Measurements from ENCODE around the gene USHBP1. TPM values are rescaled to one million over a fixed set of nuclear protein-coding genes. Genes with fewer than 3 reads are reported as not detected.

USHBP1 gene, protein sequence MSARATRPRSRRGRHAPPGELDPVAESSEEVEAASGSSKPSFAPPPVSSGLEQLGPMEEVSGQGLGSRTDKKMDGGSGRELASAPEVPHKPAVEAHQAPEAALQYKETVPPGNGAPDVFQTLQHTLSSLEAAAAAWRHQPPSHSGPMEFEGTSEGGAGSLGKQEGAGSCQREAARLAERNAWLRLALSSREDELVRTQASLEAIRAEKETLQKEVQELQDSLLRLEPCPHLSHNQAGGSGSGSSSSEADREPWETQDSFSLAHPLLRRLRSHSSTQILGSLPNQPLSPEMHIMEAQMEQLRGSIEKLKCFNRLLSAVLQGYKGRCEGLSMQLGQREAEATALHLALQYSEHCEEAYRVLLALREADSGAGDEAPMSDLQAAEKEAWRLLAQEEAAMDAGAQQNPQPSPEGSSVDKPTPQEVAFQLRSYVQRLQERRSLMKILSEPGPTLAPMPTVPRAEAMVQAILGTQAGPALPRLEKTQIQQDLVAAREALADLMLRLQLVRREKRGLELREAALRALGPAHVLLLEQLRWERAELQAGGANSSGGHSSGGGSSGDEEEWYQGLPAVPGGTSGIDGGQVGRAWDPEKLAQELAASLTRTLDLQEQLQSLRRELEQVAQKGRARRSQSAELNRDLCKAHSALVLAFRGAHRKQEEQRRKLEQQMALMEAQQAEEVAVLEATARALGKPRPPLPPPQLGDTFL
- not detected in 2 replicates for total RNA-seq

GRCh38 chr19:17264641-17264979 lies at the start of gene USHBP1:
Gene USHBP1, minus strand, starts transcription at chr19:17264745. Its CDS starts 446 bp downstream, at chr19:17264299.

GRCh38 chr19:17309198-17309964 lies 44.8 kb upstream of the USHBP1 start, which contains the start of gene DDA1:
Gene DDA1, plus strand, starts transcription at chr19:17309563. Its CDS starts 92 bp downstream, at chr19:17309655.

DNA sequence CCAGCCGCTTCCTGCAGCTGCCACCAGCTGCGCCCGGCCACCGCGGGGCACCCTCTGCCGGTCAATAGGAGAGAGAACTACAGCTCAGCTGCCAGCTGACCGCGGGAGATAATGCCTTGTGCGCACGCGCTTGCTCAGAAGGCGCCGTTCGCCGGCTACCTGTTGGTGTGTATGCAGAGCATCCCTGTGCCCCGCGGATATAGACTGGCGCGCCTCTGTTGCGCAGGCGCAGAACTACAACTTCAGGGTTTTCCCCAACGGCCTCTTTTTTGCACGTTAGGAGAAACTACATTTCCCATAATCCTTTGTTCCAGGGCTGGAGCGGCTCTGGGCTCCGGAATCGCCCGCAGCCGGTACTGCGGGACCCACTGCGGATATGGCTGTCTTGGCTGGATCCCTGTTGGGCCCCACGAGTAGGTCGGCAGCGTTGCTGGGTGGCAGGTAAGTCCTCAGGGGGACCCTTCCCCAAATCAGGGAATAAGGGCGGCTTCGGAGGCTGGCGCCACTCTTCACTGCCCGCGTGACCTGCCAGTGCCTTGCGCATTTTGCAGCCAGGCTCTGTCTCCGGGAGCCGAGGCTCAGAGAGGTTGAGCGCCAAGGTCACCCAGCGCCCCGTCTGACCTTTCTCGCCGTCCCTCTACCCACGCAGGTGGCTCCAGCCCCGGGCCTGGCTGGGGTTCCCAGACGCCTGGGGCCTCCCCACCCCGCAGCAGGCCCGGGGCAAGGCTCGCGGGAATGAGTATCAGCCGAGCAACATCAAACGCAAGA lies 41.2 kb upstream of the USHBP1 start, which contains the start of gene MRPL34:
Gene MRPL34 (plus strand): TSS at position 356 of the 768 bp plus-strand sequence. CDS start 21 bp downstream, at position 377.

DNA sequence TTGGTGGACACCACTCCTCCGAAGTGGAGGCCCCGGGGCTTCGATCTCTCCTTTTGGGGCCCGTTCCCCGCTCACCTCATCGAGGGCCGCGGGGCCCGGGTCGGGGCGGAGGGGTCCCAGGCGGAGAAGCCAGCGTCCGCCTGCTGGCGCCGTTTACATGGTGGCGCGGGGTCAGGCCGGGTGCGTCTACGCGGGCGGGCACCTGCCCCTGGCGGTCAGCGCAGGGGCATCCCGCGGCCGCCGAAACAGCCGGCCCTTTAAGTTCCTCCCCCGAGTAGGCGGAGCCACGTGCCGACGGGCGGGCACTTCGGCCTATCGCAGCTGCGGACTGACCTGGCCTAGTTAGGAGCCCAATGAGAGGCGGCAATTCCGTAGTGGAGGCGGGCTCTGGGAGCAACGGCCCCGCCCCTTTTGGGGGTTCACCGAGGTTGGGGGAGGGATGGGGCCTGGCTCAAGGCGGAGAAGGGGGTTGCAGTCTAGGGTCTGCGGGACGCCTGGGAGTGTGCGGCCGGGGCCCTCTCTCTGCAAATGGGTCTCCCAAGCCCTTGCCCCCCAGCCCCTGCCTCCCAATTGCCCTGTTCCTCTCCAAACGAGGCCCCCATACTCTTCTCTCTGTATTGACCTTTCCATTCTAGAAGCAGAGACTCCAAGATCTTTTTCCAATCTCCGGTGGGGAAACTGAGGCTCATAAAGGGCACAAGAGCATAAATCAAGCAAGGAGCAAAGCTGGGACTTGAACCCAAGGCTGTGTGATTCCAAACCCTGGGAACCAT lies 38.8 kb upstream of the USHBP1 start, which contains the start of gene ABHD8:
Gene ABHD8 (minus strand): TSS at position 259 of the 773 bp plus-strand sequence. CDS start 1,809 bp downstream, outside the sequence.

DNA sequence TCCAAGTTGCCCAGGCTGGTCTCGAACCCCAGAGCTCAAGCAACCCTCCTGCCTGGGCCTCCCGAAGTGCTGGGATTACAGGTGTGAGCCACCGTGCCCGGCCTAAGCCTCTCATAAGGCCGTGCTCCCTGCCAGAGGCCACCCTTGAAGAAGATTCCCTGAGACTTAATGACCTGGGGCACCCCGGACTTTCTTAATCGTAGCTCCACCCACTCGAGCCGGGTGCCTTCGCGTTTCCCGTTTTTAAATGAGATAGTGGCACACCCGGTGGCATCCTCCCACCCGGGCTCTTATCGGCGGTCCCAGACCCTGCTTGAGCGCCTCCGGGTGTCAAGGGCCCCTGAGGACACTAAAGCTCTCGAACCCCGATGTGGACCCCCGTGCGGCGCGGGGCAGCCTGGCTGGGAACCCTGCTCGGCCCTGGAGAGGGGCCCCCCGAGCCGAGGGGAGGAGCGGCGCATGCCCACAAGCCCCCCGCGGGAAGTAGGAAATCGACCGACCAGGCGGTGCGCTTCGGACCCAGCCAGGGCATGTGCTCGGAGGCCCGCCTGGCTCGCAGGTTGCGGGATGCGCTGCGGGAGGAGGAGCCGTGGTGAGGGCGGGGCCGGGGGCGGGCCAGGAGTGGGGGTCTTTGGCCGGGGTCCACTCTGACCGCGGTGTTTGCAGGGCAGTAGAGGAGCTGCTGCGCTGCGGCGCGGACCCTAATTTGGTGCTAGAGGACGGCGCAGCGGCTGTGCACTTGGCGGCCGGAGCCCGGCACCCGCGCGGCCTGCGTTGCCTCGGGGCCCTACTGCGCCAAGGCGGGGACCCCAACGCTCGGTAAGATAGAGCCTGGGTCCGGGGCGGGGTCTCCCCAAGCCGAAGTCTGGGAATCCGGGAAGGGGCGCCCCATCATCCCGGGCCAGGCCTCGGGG lies 17.1 kb upstream of the USHBP1 start, which contains the start of gene ANKLE1:
Gene ANKLE1 (plus strand): TSS at position 511 of the 914 bp plus-strand sequence. CDS start 20 bp downstream, at position 531.

DNA sequence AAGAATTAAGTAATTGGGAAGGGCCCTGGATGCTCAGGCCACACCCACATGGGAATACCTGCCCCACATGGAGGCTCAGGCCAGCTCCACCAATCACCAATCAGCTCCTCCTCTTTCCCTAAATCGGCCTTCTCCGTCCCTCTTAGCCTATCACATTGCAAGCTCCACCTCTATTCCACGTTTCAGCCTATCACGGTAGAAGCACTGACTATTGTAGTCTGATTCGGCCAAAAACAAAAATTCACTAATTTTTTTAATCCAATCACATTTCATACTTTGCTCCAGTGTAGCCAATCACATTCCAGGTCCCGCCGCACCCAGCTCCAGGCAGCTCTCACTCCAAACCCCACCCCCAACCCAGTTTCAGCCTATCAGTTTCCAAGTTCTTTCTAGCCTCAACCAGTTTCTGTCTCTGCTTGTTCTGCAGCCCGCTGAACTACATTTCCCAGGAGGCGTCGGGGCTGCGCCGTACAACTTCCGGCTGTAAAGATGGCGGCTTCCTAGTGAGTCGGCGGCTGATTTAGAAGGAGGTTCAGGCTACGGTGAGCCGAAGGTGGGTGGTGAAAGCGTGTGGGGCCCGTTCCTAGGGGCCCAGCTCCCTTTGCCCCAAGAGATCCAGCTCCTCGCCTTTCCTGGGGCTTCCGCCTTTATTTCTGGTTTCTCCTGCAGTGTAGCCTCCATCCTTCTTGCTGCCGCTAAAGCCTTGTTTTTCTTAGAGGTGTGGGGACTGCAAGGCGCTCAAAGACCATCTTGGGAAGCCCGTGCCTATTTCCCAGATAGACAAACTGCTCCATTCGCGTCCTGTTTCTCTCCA lies 2.6 kb upstream of the USHBP1 start, which contains the start of gene BABAM1:
Gene BABAM1 (plus strand): TSS at position 469 of the 814 bp plus-strand sequence. CDS start 1,364 bp downstream, outside the sequence.

GRCh38 chr19:17245535-17245984 lies 19.0 kb downstream of the USHBP1 start, which contains the start of gene NR2F6:
Gene NR2F6, minus strand, starts transcription at chr19:17245919. Its CDS starts 699 bp downstream, at chr19:17245220.

DNA sequence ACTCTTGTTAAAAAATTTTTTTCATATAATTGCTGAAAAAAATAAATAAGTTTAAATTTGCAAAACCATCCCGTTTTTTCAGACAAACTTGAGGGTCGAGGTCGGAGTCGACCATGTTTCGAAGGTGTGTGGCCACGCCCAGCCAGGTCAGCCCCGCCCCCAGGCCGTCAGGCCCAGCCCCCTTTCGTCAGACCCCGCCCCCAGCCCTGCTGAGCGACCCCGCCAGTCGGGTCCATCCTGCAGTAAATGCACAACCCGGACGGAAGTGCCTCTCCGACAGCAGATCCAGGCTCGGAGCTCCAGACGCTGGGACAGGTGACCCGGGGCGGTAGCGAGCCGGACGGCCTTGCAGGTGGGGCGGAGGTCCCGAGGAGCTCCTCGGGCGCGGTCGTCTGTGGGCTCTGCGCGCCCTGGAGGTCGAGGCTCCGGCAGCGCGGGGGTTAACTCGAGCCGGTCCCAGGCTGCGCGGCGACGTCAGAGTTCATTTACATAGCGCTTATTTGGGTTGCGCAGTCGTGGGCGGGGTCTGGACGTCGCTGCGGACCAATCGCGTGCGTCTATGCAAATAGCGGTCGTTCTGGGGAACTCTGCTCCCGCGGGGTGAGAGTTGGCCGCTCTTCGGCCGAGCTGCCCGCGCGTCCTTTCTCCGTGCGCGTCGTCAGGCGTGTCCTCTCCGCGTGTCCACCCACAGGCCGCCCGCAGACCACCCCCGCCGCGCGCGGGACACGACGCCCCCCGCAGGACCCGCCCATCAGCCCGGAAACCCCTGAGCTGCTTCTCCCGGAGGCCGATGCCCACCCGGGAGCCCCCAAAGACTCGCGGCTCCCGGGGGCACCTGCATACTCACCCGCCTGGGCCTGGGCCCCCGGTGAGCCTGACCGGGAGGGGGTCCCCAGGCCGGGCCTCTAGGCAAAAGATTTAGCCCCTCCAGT lies 38.3 kb downstream of the USHBP1 start, which contains the start of gene OCEL1:
Gene OCEL1 (plus strand): TSS at position 225 of the 932 bp plus-strand sequence. CDS start 22 bp downstream, at position 247.

GRCh38 chr19:17215127-17215971 lies 49.2 kb downstream of the USHBP1 start, which contains the start of gene USE1:
Gene USE1, plus strand, starts transcription at chr19:17215357. Its CDS starts 49 bp downstream, at chr19:17215406.

Other genes starting within 250 kb of the USHBP1 start
- gene CPAMD8, start 237.9 kb downstream of the USHBP1 start, total RNA-seq = 0.16 and 4.3 TPM in 2 replicates
- 6.2 and 17.8 TPM in 2 replicates for gene HAUS8, start 189.3 kb downstream of the USHBP1 start, total RNA-seq
- gene MYO9B, start 189.0 kb downstream of the USHBP1 start, total RNA-seq = 77.1 and 81.6 TPM in 2 replicates
- gene USE1, start 49.4 kb downstream of the USHBP1 start, total RNA-seq = 18.6 and 27.1 TPM in 2 replicates
- 6.7 and 19.1 TPM in 2 replicates for gene OCEL1, start 38.5 kb downstream of the USHBP1 start, total RNA-seq
- 90.0 and 128 TPM in 2 replicates for gene NR2F6, start 18.8 kb downstream of the USHBP1 start, total RNA-seq
- gene BABAM1, start 2.7 kb upstream of the USHBP1 start, total RNA-seq = 119 and 151 TPM in 2 replicates
- gene ANKLE1, start 17.2 kb upstream of the USHBP1 start, total RNA-seq = 0.76 and 2.4 TPM in 2 replicates
- 14.8 and 26.2 TPM in 2 replicates for gene ABHD8, start 38.7 kb upstream of the USHBP1 start, total RNA-seq
- gene MRPL34, start 41.1 kb upstream of the USHBP1 start, total RNA-seq = 101 and 116 TPM in 2 replicates
- 21.2 and 45.5 TPM in 2 replicates for gene DDA1, start 44.8 kb upstream of the USHBP1 start, total RNA-seq
- gene ANO8, start 70.1 kb upstream of the USHBP1 start, total RNA-seq = 4.1 and 15.8 TPM in 2 replicates
- gene GTPBP3, start 72.8 kb upstream of the USHBP1 start, total RNA-seq = 16.9 and 18.5 TPM in 2 replicates
- gene PLVAP, start 112.6 kb upstream of the USHBP1 start, total RNA-seq = 1.6 and 2.0 TPM in 2 replicates
- 0.13 TPM in 1 of 2 replicates, not detected in the other for gene CCDC194, start 129.5 kb upstream of the USHBP1 start, total RNA-seq
- 12.2 and 95.2 TPM in 2 replicates for gene BST2, start 140.9 kb upstream of the USHBP1 start, total RNA-seq
- gene MVB12A, start 155.3 kb upstream of the USHBP1 start, total RNA-seq = 116 and 131 TPM in 2 replicates
- gene TMEM221, start 183.9 kb upstream of the USHBP1 start, total RNA-seq = 0.13 TPM in 1 of 2 replicates, not detected in the other
- gene NXNL1, start 196.2 kb upstream of the USHBP1 start, total RNA-seq = not detected in 2 replicates
- gene SLC27A1, start 205.8 kb upstream of the USHBP1 start, total RNA-seq = 5.9 and 21.2 TPM in 2 replicates
- 127 and 186 TPM in 2 replicates for gene PGLS, start 246.9 kb upstream of the USHBP1 start, total RNA-seq

All from mesangial cell (primary cell).